SKM-1 (cell line): ENCODE data around the gene GPR89A.
"Not testable (repeated sequence)": the region's sequence is repeated elsewhere in the genome, so short reads cannot be mapped to it uniquely, and the experiment has no call there.

ENCODE experiments used
- DNase-seq: peaks from one replicate; lab custom pipeline; 2025; ENCODE audit not compliant: unreplicated experiment; lab: John Stamatoyannopoulos, UW

GPR89A gene

GRCh38 chr1:145607833-145608733 lies at the start of gene GPR89A:
GPR89A (plus strand) TSS chr1:145607988; CDS start chr1:145608134, 146 bp downstream.
- peak; percentile 73 for DNase-seq

GRCh38 chr1:145586820-145587219 lies 21.0 kb upstream of the GPR89A start:
- DNase-seq, result not testable (repeated sequence)

- not testable (repeated sequence) for DNase-seq
Observed at GRCh38 chr1:145590806-145591205, 17.0 kb upstream of the GPR89A start.

- not testable (repeated sequence) for DNase-seq
Observed at GRCh38 chr1:145592347-145592746, 15.4 kb upstream of the GPR89A start.

DNA sequence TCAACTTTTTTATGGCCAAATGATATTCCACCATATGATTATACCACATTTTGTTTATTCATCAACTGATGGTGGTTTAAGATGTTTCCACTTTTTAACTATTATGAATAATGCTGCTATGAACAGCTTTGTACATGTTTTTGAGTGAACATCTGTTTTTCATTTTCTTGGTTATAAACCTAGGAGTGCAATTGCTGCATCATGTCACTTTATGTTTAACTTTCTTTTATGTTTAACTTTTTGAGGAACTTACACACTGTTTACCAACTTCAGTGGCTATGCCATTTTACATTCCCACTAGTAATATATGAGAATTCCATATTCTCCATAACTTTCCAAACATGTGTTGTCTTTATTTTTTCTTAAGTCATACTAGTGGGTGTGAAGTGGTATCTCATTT lies 12.4 kb upstream of the GPR89A start:
- not testable (repeated sequence) for DNase-seq

GRCh38 chr1:145596236-145596635 lies 11.6 kb upstream of the GPR89A start:
- not testable (repeated sequence) for DNase-seq

DNA sequence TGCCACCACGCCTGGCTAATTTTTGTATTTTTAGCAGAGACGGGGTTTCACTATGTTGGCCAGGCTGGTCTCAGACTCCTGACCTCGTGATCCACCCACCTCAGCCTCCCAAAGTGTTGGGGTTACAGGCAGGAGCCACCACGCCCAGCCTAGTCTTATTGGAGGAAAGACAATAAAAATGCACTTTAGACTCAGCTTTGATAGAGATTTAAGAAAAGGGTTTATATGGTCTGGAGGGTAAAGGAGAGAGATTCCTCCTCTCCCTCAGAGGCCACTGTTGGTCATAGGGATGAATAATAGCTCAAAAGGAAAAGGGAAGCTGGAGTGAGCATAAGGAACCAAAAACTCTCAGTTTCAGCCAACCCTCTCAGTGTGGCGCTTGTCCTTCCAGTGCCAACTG lies 8.4 kb upstream of the GPR89A start:
- not testable (repeated sequence) for DNase-seq

DNA sequence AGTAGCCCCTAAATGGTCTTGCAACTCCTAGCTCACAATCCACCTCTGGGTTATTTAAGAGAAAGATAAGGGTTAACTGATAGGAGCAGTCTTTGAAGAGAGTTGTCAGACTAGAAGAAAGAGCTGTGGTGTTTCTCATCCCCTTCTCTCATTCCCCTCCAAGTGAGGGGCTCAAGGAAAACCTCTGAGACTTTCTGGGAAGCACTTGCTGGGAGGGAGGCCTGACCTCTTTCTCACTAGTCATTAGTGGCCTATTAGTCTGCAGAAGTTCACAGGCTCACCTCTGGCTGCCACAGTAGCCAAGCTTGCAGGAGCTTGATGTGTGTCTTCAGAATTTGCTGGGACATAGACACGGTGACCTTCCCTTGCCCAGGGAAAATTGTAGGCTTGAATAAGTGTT lies 6.2 kb upstream of the GPR89A start:
- DNase-seq, result no peak

DNA sequence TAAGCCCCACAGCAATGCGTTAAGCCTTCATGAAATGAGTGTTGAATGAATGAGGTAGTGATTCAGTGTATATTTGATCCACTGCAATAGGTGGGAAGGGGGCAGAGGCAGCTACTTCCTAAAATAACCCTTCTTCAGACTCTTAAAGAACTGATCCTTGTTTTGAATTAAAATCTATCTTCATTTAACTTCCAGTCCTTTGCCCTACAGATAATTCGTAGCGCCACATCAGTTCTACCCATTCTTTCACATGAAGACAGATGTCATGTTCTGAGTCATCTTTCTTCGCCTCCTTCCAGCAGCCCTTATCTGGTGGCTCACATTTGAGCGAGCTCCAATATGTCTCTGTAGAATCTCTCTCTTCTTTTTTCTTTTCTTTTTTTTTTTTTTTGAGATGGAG lies 948 bp upstream of the GPR89A start:
- not testable (repeated sequence) for DNase-seq

GRCh38 chr1:145607289-145607688 lies 499 bp upstream of the GPR89A start:
- DNase-seq, result not testable (repeated sequence)

DNA sequence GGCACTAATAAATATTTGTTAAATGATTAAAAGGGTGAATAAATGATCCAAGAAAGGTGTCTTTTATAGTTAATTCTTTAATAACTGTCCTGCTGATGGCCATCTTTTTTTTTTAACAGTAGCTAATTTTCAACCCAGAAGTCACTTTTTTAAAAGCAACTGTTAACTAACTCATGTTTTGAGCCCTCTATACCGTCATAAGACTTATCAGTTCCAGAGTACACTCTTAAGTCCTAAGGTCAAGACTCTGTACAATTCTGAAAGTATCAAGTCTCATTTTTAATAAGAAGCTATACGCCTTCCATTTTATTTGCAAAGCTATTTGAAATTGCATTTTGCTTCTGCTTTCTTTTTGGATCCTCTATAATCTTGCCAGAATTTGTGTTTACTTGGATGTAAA lies 3.0 kb downstream of the GPR89A start:
- not testable (repeated sequence) for DNase-seq

- DNase-seq, result not testable (repeated sequence)
Observed at GRCh38 chr1:145620073-145620472, 12.3 kb downstream of the GPR89A start.

DNA sequence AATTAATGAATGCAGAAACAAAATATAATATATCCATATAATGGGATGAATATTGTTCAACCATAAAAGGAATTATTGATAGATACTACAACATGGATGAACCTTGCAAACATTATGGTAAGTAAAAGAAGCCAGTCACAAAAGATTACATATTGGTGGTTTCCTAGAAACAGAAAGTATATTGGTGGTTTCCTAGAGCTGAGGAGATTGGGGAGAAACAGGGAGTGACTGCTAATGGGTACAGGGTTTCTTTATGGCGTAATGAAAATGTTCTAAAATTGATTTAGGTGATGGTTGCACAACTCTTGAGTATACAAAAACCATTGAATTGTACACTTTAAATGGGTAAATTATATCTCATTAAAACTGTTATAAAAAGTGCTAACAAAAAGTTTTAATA lies 14.4 kb downstream of the GPR89A start:
- DNase-seq, result not testable (repeated sequence)

DNA sequence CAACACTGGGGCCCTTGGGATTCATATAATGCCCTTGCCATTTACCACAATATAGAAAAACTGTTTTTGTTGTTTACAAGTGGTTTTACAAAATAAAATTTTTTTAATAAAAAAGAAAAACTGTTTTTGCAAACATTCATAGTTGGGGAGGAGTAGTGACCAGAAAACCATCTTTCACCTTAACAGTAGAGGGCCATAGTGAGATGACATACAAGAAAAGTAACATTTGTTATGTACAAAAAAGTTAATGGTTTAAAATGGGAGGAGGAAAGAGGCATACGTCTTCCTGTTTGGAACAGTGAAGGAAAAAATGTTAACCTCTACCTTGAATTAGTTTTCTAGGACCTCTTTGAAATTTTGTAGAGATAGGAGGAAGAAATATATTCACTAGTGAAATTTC lies 28.4 kb downstream of the GPR89A start:
- not testable (repeated sequence) for DNase-seq

DNA sequence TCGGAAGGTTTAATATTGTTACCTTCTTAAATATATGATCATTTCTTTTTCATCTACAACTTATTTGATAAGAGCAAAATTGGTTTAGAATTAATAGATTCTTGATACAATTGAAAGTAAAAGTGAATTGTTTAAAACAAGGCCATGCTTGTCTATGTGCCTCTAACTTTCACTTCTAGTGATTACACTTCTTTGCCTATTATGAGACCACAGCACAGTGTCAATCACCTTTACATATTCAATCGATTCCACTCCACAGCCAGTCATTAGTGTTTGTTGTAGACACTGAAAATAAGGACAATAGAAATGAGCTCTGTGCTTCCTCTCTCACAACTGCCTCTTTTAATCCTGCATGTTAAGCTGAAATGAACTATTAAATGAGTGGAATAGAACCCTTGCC lies 34.1 kb downstream of the GPR89A start:
- DNase-seq, result not testable (repeated sequence)

GRCh38 chr1:145643990-145644389 lies 36.2 kb downstream of the GPR89A start:
- not testable (repeated sequence) for DNase-seq

GRCh38 chr1:145656245-145656943 lies 48.6 kb downstream of the GPR89A start:
- not testable (repeated sequence) for DNase-seq

GRCh38 chr1:145662502-145662901 lies 54.7 kb downstream of the GPR89A start:
- DNase-seq, result not testable (repeated sequence)

- DNase-seq, result not testable (repeated sequence)
Observed at GRCh38 chr1:145665015-145665414, 57.2 kb downstream of the GPR89A start.

GRCh38 chr1:145670995-145671745 lies 63.4 kb downstream of the GPR89A start:
- DNase-seq, result not testable (repeated sequence)

DNA sequence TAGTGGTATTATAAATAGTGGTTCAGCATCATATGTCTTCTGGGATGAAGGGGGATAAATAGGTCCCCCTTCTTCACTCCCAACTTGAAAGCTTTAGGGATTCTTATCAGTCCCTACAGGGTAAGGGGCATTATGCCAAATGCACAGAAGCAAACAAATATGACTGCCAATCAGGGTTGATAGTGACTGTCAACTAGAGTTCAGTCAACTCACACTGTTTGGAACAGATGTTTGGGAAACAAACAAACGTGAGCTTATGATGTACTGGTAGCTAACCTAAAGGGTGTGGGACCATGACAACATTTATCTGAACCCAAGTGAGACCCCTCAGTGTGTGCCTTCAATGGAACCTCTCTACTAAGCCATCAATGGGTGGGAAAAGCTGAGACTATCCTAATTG lies 65.4 kb downstream of the GPR89A start:
- not testable (repeated sequence) for DNase-seq
